Activated T-cell treated with anti-CD3 and anti-CD28 coated beads, Interleukin-2, amount 50 U/mL, for 72 hours (primary cell): ENCODE results near the gene SMDT1. TPM values are rescaled to one million over a fixed set of nuclear protein-coding genes. Genes with fewer than 3 reads are reported as not detected.

Experiments used
- ATAC-seq, 2 donors: fragments of 150-1000 bp; cut with Tn5 transposase; replicated peaks in 1 of 2; 2 replicates each; pipeline ENCODE4 v1.10.0; 2021; ENCODE audit warnings: moderate library complexity in 2 of 2, mild to moderate bottlenecking in 1 of 2
- DNase-seq, 2 donors: peaks; one replicate each; pipeline ENCODE4 v3.0.0; 2021 to 2022; ENCODE audit warnings: mixed read lengths in 1 of 2
- H3K27ac Mint-ChIP-seq: one replicate; pipeline ENCODE4 v1.8.0; 2022; ENCODE audit warnings: mild to moderate bottlenecking, moderate library complexity, mixed read lengths
- H3K27me3 Mint-ChIP-seq: one replicate; pipeline ENCODE4 v1.8.0; 2022; ENCODE audit warnings: low read depth, mixed read lengths
- H3K36me3 Mint-ChIP-seq, 2 donors: one replicate each; pipeline ENCODE4 v1.8.0; 2022; ENCODE audit warnings: mixed read lengths in 2 of 2, mild to moderate bottlenecking in 1 of 2; ENCODE audit not compliant: insufficient read depth in 2 of 2
- H3K4me1 Mint-ChIP-seq: one replicate; pipeline ENCODE4 v1.8.0; 2022; ENCODE audit warnings: low read depth, mixed read lengths
- H3K4me3 Mint-ChIP-seq, 2 donors: one replicate each; pipeline ENCODE4 v1.8.0; 2022; ENCODE audit warnings: mild to moderate bottlenecking in 2 of 2, mixed read lengths in 2 of 2, moderate library complexity in 2 of 2
- H3K9me3 Mint-ChIP-seq, 2 donors: one replicate each; pipeline ENCODE4 v1.8.0; 2022; ENCODE audit warnings: mixed read lengths in 2 of 2
- total RNA-seq, 2 donors: library from RNA; stranded (reverse); gene quantifications; one replicate each; pipeline ENCODE4 v1.2.3, GENCODE V29; 2022

The SMDT1 gene
- total RNA-seq, 2 donors from 2014 or later: 103 to 105 TPM

- ATAC-seq (no peak), DNase-seq (no peak)
- peaks cover 0 to 1% of the 10 kb centered on the region in 2 donors for H3K36me3 Mint-ChIP-seq
- no peaks in the 10 kb centered on the region for H3K9me3 Mint-ChIP-seq
- H3K27me3 Mint-ChIP-seq: no peaks in the 10 kb centered on the region
- H3K4me3 Mint-ChIP-seq: peak overlapping the region; percentile 71
- peaks cover 45% of the 10 kb centered on the region for H3K4me1 Mint-ChIP-seq
- peak overlapping the region; percentile 13 for H3K27ac Mint-ChIP-seq
These were observed 4.4 kb upstream of the SMDT1 start for GRCh38 chr22:42074846-42075676.

- H3K27ac Mint-ChIP-seq: peak overlapping the region; percentile 68
- H3K4me3 Mint-ChIP-seq: no peak overlapping the region
- no peaks in the 10 kb centered on the region for H3K27me3 Mint-ChIP-seq
- H3K9me3 Mint-ChIP-seq: no peaks in the 10 kb centered on the region
- ATAC-seq (no peak), DNase-seq (no peak)
- peaks cover 47% of the 10 kb centered on the region for H3K4me1 Mint-ChIP-seq
- peaks cover 2 to 3% of the 10 kb centered on the region in 2 donors for H3K36me3 Mint-ChIP-seq
These were observed 2.6 kb upstream of the SMDT1 start for GRCh38 chr22:42076764-42077485.

GRCh38 chr22:42077486-42078125, 1.9 kb upstream of the SMDT1 start:
- H3K27ac Mint-ChIP-seq: no peak overlapping the region

GRCh38 chr22:42078469-42079318, 806 bp upstream of the SMDT1 start:
- H3K27me3 Mint-ChIP-seq: no peaks in the 10 kb centered on the region
- no peak for DNase-seq
- no peaks in the 10 kb centered on the region for H3K9me3 Mint-ChIP-seq
- no peak for ATAC-seq
- peaks cover 4 to 9% of the 10 kb centered on the region in 2 donors for H3K36me3 Mint-ChIP-seq
- H3K4me3 Mint-ChIP-seq: peak overlapping the region; percentile 97 to 99
- peaks cover 44% of the 10 kb centered on the region for H3K4me1 Mint-ChIP-seq
- H3K27ac Mint-ChIP-seq: peak overlapping the region; percentile 93

More at GRCh38 chr22:42077486-42078125, 1.9 kb upstream of the SMDT1 start:
- no peak for ATAC-seq
- no peak for DNase-seq
- peaks cover 52% of the 10 kb centered on the region for H3K4me1 Mint-ChIP-seq
- peaks cover 3 to 7% of the 10 kb centered on the region in 2 donors for H3K36me3 Mint-ChIP-seq
- no peaks in the 10 kb centered on the region for H3K27me3 Mint-ChIP-seq
- H3K9me3 Mint-ChIP-seq: no peaks in the 10 kb centered on the region
- no peak overlapping the region for H3K4me3 Mint-ChIP-seq

GRCh38 chr22:42080287-42080686, 787 bp downstream of the SMDT1 start:
- DNase-seq (peak in 1 of 2 donors; percentile 25), ATAC-seq (no peak)
- Mint-ChIP-seq H3K4me3 (peak overlapping the region; percentile 97 to 99), H3K27ac (peak overlapping the region; percentile 88), H3K9me3 (no peaks in the 10 kb centered on the region), H3K4me1 (peaks cover 36% of the 10 kb centered on the region), H3K36me3 (peaks cover 6 to 20% of the 10 kb centered on the region in 2 donors), H3K27me3 (no peaks in the 10 kb centered on the region)

- no peak for DNase-seq
- no peak overlapping the region for H3K27ac Mint-ChIP-seq
- peaks cover 31% of the 10 kb centered on the region for H3K4me1 Mint-ChIP-seq
- no peak for ATAC-seq
- H3K9me3 Mint-ChIP-seq: no peaks in the 10 kb centered on the region
- peaks cover 10 to 33% of the 10 kb centered on the region in 2 donors for H3K36me3 Mint-ChIP-seq
- no peak overlapping the region for H3K4me3 Mint-ChIP-seq
- H3K27me3 Mint-ChIP-seq: no peaks in the 10 kb centered on the region
These were observed 3.6 kb downstream of the SMDT1 start for GRCh38 chr22:42083119-42083518.

GRCh38 chr22:42084874-42085273, 5.4 kb downstream of the SMDT1 start:
- Mint-ChIP-seq H3K27ac (no peak overlapping the region), H3K4me1 (peaks cover 36% of the 10 kb centered on the region), H3K9me3 (no peaks in the 10 kb centered on the region), H3K36me3 (peaks cover 14 to 43% of the 10 kb centered on the region in 2 donors), H3K4me3 (no peak overlapping the region), H3K27me3 (no peaks in the 10 kb centered on the region)
- ATAC-seq: no peak
- no peak for DNase-seq

GRCh38 chr22:42086051-42086450, 6.6 kb downstream of the SMDT1 start:
- no peak overlapping the region for H3K27ac Mint-ChIP-seq
- H3K9me3 Mint-ChIP-seq: no peaks in the 10 kb centered on the region
- DNase-seq (no peak), ATAC-seq (no peak)
- no peaks in the 10 kb centered on the region for H3K27me3 Mint-ChIP-seq
- no peak overlapping the region for H3K4me3 Mint-ChIP-seq
- H3K4me1 Mint-ChIP-seq: peaks cover 33% of the 10 kb centered on the region
- peaks cover 18 to 49% of the 10 kb centered on the region in 2 donors for H3K36me3 Mint-ChIP-seq

GRCh38 chr22:42090596-42091454, 11.3 kb downstream of the SMDT1 start, which contains the start of gene NDUFA6:
NDUFA6 (minus strand) TSS chr22:42090772; CDS start chr22:42090744, 28 bp downstream.
- DNase-seq (peak; percentile 97 to 99), ATAC-seq (peak; percentile 95)
- H3K27ac Mint-ChIP-seq: peak within 1 kb of the TSS; percentile 98
- no peaks in the 10 kb centered on the region for H3K9me3 Mint-ChIP-seq
- H3K4me1 Mint-ChIP-seq: peaks cover 26% of the 10 kb centered on the region
- H3K27me3 Mint-ChIP-seq: no peaks in the 10 kb centered on the region
- peak within 1 kb of the TSS; percentile 94 to 99 for H3K4me3 Mint-ChIP-seq
- peaks cover 12 to 26% of the 10 kb centered on the region in 2 donors for H3K36me3 Mint-ChIP-seq

- peaks cover 9 to 21% of the 10 kb centered on the region in 2 donors for H3K36me3 Mint-ChIP-seq
- peak overlapping the region; percentile 94 to 99 for H3K4me3 Mint-ChIP-seq
- DNase-seq (no peak), ATAC-seq (no peak)
- H3K27me3 Mint-ChIP-seq: no peaks in the 10 kb centered on the region
- peaks cover 26% of the 10 kb centered on the region for H3K4me1 Mint-ChIP-seq
- peak overlapping the region; percentile 98 for H3K27ac Mint-ChIP-seq
- no peaks in the 10 kb centered on the region for H3K9me3 Mint-ChIP-seq
These were observed 11.9 kb downstream of the SMDT1 start for GRCh38 chr22:42091455-42091782.

- DNase-seq (no peak), ATAC-seq (no peak)
- Mint-ChIP-seq H3K27me3 (no peaks in the 10 kb centered on the region), H3K27ac (no peak overlapping the region), H3K4me1 (no peaks in the 10 kb centered on the region), H3K36me3 (peaks cover 15 to 41% of the 10 kb centered on the region in 2 donors), H3K9me3 (peaks cover 14% of the 10 kb centered on the region in 2 donors), H3K4me3 (no peak overlapping the region)
These were observed 21.7 kb downstream of the SMDT1 start for GRCh38 chr22:42101199-42101598.
